SK-N-SH (cell line): ENCODE measurements around the gene C7orf33.

Experiments
- CHD2 ChIP-seq: fragments of 150-350 bp; IDR thresholded peaks from 2 replicates; pipeline ENCODE4 v1.6.1; 2018; ENCODE audit warnings: low read length; ENCODE audit not compliant: partially characterized antibody
- EP300 ChIP-seq, 2 experiments: IDR thresholded peaks; 2 replicates each; pipeline versions ENCODE4 v1.4.0 to v1.6.1; 2012; ENCODE audit warnings: borderline replicate concordance in 1 of 2, low read depth in 1 of 2, low read length in 1 of 2
- GABPA ChIP-seq: IDR thresholded peaks from 2 replicates; pipeline ENCODE4 v1.4.0; 2012; ENCODE audit warnings: low read depth, mild to moderate bottlenecking
- JUND ChIP-seq: IDR thresholded peaks from 2 replicates; pipeline ENCODE4 v1.4.0; 2012
- POLR2AphosphoS5 ChIP-seq: IDR thresholded peaks from 2 replicates; pipeline ENCODE4 v1.6.1; 2012; ENCODE audit warnings: low read depth, low read length
- RCOR1 ChIP-seq: fragments of 150-350 bp; IDR thresholded peaks from 2 replicates; pipeline ENCODE4 v1.6.1; 2017; ENCODE audit warnings: antibody characterized with exemption, low read length
- RFX5 ChIP-seq: IDR thresholded peaks from 2 replicates; pipeline ENCODE4 v1.6.1; 2012; ENCODE audit warnings: mild to moderate bottlenecking, improper control_type of control experiment, low read length
- SMC3 ChIP-seq: IDR thresholded peaks from 2 replicates; pipeline ENCODE4 v1.6.1; 2012; ENCODE audit warnings: low read depth, low read length, improper control_type of control experiment
- TF ChIP-seq, protein P1 (sequence below): fragments of 200-600 bp; sonication (generic); IDR thresholded peaks from 2 replicates; pipeline ENCODE4 v1.6.1; 2017; ENCODE audit warnings: antibody characterized with exemption, mild to moderate bottlenecking, moderate library complexity
- TF ChIP-seq, protein P2 (sequence below): fragments of 150-350 bp; IDR thresholded peaks from 2 replicates; pipeline ENCODE4 v1.6.1; 2017; ENCODE audit warnings: antibody characterized with exemption, low read length, low read depth, borderline replicate concordance

DNA sequence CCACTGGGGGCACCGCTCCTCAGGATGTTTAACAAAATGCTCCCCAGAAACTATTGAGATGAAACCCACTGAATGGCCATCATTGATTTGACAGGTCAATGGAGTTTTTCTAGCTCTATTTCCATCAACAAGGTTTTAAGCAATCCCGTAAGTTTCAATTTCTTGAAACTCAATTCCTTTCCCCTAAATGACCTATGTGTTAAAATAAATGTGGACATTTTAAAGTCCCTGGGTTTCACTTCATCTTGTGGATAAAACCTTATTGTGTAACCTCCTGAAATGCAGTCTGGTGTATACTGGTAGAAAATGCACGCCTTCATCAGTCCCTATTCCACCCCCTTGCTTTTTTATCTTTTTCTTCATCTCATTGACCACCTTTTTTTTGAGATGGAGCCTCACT, 8.9 kb upstream of the C7orf33 start:
- no peak for TF ChIP-seq POLR2AphosphoS5
- TF ChIP-seq, protein P1, sequence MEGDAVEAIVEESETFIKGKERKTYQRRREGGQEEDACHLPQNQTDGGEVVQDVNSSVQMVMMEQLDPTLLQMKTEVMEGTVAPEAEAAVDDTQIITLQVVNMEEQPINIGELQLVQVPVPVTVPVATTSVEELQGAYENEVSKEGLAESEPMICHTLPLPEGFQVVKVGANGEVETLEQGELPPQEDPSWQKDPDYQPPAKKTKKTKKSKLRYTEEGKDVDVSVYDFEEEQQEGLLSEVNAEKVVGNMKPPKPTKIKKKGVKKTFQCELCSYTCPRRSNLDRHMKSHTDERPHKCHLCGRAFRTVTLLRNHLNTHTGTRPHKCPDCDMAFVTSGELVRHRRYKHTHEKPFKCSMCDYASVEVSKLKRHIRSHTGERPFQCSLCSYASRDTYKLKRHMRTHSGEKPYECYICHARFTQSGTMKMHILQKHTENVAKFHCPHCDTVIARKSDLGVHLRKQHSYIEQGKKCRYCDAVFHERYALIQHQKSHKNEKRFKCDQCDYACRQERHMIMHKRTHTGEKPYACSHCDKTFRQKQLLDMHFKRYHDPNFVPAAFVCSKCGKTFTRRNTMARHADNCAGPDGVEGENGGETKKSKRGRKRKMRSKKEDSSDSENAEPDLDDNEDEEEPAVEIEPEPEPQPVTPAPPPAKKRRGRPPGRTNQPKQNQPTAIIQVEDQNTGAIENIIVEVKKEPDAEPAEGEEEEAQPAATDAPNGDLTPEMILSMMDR, result peak; percentile 40; the same call in 1 of the 2 replicates
- no peak for TF ChIP-seq EP300 (IDR thresholded peaks at IDR 0.05; ENCODE audit: borderline replicate concordance in 1 of 2, low read depth in 1 of 2, low read length in 1 of 2)
- TF ChIP-seq RFX5, result no peak
- TF ChIP-seq GABPA, result no peak
- TF ChIP-seq, protein P2, sequence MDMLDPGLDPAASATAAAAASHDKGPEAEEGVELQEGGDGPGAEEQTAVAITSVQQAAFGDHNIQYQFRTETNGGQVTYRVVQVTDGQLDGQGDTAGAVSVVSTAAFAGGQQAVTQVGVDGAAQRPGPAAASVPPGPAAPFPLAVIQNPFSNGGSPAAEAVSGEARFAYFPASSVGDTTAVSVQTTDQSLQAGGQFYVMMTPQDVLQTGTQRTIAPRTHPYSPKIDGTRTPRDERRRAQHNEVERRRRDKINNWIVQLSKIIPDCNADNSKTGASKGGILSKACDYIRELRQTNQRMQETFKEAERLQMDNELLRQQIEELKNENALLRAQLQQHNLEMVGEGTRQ, result no peak
- no peak for TF ChIP-seq CHD2
- no peak for TF ChIP-seq RCOR1
- no peak for TF ChIP-seq SMC3
- no peak for TF ChIP-seq JUND
